HEK293T (cell line): ENCODE results near the gene SCAANT1.

Experiments
- CTBP1 ChIP-seq: fragments of 450-650 bp; IDR thresholded peaks from 2 replicates; pipeline ENCODE4 v1.6.1; 2016; ENCODE audit warnings: borderline replicate concordance
- FOXA1 ChIP-seq: fragments of 450-650 bp; IDR thresholded peaks from 2 replicates; pipeline ENCODE4 v1.6.1; 2016; ENCODE audit warnings: mild to moderate bottlenecking
- FOXK2 ChIP-seq: fragments of 450-650 bp; IDR thresholded peaks from 2 replicates; pipeline ENCODE4 v1.6.1; 2016; ENCODE audit warnings: mild to moderate bottlenecking
- SP1 ChIP-seq: fragments of 450-650 bp; IDR thresholded peaks from 2 replicates; pipeline ENCODE4 v1.6.1; 2017
- ZNF384 ChIP-seq: fragments of 450-650 bp; IDR thresholded peaks from 2 replicates; pipeline ENCODE4 v1.6.1; 2016

DNA sequence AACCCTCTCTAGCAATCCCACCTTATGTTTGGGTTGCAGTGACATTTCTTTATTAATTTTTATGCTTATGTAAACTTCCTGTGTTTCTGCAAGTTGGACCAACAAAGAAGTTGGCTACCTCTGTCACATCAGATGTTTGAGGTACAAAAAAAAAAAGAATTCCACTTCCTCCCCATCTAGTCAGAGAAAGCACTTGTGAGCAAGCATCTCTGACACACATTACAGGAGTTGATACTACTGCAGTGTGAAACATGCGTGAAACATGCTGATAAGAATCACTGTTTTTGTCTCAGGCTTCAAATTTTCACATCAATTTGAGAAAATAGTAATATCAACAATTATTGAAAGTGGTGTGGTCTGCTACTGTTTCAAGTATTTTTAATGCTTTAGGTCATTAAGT, 1.3 kb downstream of the SCAANT1 start:
- TF ChIP-seq FOXK2 (no peak), CTBP1 (no peak), ZNF384 (no peak), SP1 (no peak), FOXA1 (no peak)
